NCI-H1417 treated with DMSO at 0.1 percent for 48 hours (cell line): ENCODE data around the gene SFT2D3.

Experiments
- DNase-seq: peaks from one replicate; lab custom pipeline; 2025; lab: John Stamatoyannopoulos, UW

SFT2D3 gene

GRCh38 chr2:127664065-127664894, 37.0 kb upstream of the SFT2D3 start:
- DNase-seq: no peak

GRCh38 chr2:127664895-127665225, 36.4 kb upstream of the SFT2D3 start:
- no peak for DNase-seq

GRCh38 chr2:127665267-127665893, 35.9 kb upstream of the SFT2D3 start:
- DNase-seq: no peak

- no peak for DNase-seq
Measured at GRCh38 chr2:127669056-127669455, 32.2 kb upstream of the SFT2D3 start.

- no peak for DNase-seq
Measured at GRCh38 chr2:127670055-127670956, 31.0 kb upstream of the SFT2D3 start.

- DNase-seq: no peak
Measured at GRCh38 chr2:127670957-127671290, 30.4 kb upstream of the SFT2D3 start.

GRCh38 chr2:127671557-127672302, 29.6 kb upstream of the SFT2D3 start:
- DNase-seq: no peak

GRCh38 chr2:127672341-127673224, 28.7 kb upstream of the SFT2D3 start:
- DNase-seq: no peak

- no peak for DNase-seq
Measured at GRCh38 chr2:127673291-127674069, 27.8 kb upstream of the SFT2D3 start.

- DNase-seq: no peak
Measured at GRCh38 chr2:127674241-127675209, 26.8 kb upstream of the SFT2D3 start.

- no peak for DNase-seq
Measured at GRCh38 chr2:127675331-127676261, 25.7 kb upstream of the SFT2D3 start, which contains the start of gene LIMS2. LIMS2 (minus strand) TSS chr2:127675530; CDS start chr2:127675024, 506 bp downstream.

- DNase-seq: no peak
Measured at GRCh38 chr2:127676906-127677305, 24.4 kb upstream of the SFT2D3 start.

GRCh38 chr2:127678531-127678930, 22.8 kb upstream of the SFT2D3 start:
- no peak for DNase-seq

- no peak for DNase-seq
Measured at GRCh38 chr2:127678991-127679390, 22.3 kb upstream of the SFT2D3 start.

- DNase-seq: no peak
Measured at GRCh38 chr2:127679680-127680361, 21.5 kb upstream of the SFT2D3 start.

- DNase-seq: no peak
Measured at GRCh38 chr2:127680706-127681287, 20.5 kb upstream of the SFT2D3 start.

GRCh38 chr2:127681288-127681804, 20.0 kb upstream of the SFT2D3 start:
- DNase-seq: no peak
